Lung microvascular endothelial cell (primary cell): Measurements from ENCODE around the gene SNAPC2. TPM values are rescaled to one million over a fixed set of nuclear protein-coding genes. Genes with fewer than 3 reads are reported as not detected.

Source experiments
- DNase-seq, 2 donors: peaks; one replicate each; pipeline versions ENCODE4 v3.0.0 to v3.0.0-alpha.2; 2010; ENCODE audit warnings: low read depth in 2 of 2
- total RNA-seq: library from RNA; depleted of rRNA; stranded (reverse); fragments of >200 nt; gene quantifications from 2 replicates; pipeline ENCODE4 v1.2.1, GENCODE V29; 2014

SNAPC2 gene
- total RNA-seq, result 4.4 and 4.8 TPM in 2 replicates

- peak; percentile 94 for DNase-seq
These were observed at the start of gene SNAPC2 for GRCh38 chr19:7919610-7920518. Gene SNAPC2 (plus strand): TSS chr19:7920338. CDS start chr19:7920367, 29 bp downstream.

GRCh38 chr19:7870571-7871436 is 49.3 kb upstream of the SNAPC2 start:
- peak; percentile 47 to 50 for DNase-seq

- peak; percentile 73 for DNase-seq
These were observed 48.5 kb upstream of the SNAPC2 start for GRCh38 chr19:7871437-7872305.

GRCh38 chr19:7872306-7873204 is 47.6 kb upstream of the SNAPC2 start:
- DNase-seq, result no peak

GRCh38 chr19:7873304-7874075 is 46.6 kb upstream of the SNAPC2 start:
- DNase-seq, result no peak

DNA sequence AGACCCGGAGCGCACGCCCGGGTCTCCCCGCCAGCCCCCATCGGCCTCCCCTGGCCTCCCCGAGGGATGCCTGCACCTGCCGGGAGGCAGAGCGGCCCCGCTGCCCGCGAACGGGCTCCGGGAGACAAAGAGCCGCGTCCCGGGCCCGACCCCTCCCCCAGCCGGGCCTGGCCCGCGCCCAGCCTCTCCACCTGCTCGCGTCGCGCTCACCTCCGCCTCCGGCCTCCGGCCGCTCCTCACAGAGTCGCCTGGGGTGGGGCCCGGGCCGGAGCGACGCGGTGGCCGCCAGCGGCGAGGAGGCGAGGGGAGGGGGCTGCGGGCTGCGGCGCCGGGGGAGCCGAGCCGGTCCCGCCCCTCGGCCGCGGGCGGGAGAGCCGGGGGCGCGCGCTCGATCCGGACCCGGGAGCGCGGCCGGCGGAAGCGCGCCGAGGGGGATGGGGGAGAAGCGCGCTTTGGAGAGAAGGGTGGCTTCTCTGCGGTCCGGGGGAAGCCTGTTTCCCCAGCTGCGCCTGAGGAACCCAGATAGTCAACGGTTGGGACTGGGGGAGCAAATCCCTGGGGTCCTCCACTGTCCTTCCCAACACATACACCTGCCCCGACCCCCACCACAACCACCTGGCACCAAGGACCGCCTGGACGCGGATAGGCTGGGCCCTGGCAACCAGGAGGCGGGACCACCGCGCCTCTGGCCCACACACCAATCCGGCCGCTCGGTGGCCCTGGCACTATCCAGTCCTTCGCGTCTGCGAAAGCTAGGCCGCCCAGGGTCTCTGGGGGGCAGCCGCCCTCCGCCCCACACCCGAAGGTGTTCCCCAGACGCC is 45.9 kb upstream of the SNAPC2 start, which contains the start of gene PRR36:
Gene PRR36, minus strand, starts transcription at position 315 of the 821 bp plus-strand sequence. CDS start 701 bp downstream, outside the sequence.
- peak in 1 of 2 donors; percentile 62 for DNase-seq

DNA sequence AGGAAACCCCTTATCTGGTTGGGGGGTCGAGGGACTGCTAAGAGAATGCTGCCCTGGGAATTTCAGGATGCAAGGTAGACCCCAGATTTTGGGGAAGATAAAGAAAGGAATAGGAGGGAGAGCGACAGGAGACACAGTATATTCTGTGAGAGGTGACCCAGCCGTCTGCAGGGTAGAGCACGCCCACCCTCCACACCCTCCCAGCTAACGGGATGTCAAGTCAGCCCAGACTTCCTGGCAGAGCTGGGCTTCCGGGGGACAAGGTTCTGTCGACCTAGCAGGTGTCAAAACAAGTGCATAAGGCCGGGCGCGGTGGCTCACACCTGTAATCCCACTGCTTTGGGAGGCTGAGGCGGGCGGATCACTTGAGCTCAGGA is 45.3 kb upstream of the SNAPC2 start:
- DNase-seq, result no peak

DNA sequence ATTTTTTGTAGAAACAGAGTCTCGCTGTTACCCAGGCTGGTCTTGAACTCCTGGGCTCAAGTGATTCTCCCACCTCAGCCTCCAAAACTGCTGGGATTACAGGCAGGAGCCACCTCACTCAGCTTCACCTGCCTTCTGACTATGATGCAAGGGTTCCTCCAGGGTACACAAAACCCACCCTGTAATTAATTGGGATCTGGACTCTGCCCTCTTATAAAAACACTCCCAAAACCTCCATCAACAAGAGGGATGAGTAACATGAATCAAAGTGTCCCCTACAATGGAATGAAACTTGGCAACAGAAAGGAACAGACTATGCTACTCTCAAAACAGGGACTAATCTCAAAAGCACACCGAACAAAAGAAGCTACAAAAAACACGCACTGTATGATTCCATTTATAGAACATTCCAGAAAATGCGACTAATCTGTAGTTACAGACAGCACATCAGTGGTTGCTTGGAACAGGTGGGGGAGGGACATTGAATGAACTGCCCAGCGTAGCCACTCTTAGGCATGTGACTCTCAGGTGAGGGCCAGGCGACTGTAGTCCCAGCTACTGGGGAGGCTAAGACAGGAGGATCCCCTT is 42.8 kb upstream of the SNAPC2 start:
- no peak for DNase-seq

DNA sequence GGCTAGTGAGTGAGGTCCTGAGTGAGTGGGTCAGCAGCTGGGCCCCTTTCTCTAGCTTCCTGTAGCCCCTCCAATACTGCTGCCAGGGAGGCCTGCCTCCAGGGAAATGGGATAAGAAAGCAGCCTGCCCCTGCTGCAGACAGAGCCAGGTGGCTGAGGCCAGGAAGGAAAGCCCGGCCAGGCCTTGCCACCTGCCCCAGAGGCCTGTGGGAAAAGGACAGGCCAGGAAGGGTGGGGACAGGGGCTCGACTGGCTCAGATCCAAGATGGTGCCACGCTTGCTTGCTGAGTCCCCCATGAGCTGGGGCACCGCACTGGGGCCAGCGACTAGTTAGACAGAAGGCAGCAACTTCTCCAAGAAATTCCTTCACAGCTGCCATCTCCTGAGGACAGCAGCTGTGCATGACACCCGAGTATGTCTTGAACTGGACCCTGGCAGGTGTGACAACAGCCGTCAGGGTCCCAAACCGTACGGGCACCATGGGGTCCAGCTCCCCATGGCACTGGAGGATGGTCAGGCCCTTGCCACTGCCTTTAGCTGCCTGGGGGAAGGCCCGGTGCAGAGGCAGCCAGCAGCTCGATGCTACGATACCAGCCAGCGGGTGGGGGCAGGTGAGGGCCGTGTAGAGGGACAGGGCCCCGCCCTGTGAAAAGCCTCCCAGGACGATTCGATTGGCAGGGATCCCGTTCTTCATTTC is 40.9 kb upstream of the SNAPC2 start:
- DNase-seq, result no peak

DNA sequence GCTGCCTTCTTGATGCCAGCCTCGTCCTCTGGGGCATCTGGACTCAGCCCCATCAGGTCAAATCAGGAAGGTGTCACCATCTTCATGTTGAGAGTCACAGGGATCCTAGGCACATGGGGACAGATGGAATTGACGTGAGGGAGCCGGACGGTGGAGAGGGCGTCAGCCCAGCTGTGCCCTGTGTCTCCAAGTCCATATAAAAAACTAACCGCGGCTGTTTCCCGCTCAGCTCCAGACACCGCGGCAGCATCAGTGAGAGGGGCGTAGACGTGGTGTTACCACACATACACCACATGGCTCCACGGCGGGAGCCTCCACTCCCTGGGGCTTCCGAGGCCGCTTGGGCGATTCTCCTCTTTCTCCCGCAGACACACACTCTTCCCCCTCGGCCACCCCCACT is 40.3 kb upstream of the SNAPC2 start:
- no peak for DNase-seq

DNA sequence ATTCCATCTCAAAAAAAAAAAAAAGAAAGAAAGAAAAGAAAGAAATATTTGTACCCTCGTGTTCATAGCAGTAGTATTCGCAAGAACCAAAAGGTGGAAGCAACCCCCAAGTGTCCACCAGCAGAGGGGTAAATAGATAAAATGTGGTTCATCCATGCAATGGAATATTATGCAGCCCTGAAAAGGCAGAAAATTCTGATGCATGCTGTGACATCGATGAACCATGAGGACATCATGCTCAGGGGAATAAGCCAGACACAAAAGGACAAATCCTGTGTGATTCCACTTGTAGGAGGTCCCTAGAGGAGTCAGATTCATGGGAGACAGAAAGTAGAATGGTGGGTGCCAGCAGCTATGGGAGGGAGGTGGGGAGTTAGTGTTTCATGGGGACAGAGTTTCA is 38.2 kb upstream of the SNAPC2 start:
- DNase-seq, result no peak

DNA sequence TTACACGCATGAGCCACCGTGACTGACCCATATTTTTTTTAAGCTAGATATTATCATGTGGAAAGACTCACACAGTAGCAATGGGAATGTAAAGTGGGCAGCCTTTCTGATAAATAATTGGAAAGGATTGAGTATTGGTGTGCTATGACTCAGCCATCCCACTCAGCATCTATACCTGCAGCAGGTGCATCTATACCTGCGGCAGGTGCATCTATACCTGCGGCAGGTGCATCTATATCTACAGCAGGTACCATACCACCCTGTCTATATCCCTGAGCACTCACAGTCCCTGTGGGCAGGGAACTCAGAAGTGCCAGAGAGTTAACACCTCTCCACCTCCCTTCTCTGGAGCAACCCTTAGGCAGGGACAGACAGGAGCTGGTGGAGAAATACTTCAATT is 37.0 kb upstream of the SNAPC2 start:
- DNase-seq, result no peak

DNA sequence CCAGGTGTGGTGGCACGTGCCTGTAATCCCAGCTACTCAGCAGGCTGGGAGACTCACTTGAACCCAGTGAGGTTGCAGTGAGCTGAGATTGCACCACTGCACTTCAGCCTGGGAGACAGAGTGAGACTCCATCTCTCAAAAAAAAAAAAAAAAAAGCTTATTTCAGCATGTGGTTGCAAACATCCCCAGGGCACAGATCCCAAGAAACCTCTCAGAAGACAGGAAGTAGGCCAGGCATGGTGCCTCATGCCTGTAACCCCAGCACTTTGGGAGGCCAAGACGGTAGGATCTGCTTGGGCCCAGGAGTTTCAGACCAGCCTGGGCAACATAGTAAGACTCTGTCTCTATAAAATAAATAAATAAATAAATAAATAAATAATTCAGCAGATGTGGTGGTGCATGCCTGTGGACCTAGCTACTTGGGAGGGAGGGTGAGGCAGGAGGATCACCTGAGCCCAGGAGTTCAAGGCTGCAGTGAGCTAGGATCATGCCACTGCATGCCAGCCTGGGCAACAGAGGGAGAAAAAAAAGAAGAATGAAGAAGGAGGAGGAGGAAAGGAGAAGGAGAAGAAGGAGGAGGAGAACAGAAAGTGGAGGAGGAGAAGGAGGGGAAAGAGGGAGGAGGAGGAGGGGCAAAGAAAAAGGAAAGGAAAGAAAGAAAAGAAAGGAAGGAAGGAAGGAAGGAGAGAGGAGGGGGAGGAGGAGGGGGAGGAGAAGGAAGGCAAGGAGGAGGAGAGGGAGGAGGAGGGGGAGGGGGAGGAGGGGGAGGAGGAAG is 36.2 kb upstream of the SNAPC2 start:
- no peak for DNase-seq

DNA sequence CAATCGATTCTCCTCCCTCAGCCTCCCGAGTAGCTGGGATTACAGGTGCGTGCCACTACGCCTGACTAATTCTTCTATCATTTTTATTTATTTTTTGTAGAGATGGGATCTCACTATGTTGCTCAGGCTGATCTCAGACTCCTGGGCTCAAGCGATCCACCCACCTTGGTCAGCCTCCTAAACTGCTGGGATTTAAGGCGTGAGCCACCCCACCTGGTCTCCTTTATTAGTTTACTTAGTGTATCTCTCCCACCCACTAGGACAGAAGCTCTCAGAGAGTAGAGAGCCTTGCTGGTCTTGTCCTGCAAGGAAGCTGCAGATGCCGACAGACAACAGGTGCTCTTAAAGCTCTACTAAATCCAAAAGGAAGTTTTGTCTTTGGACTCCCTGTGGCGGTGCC is 34.3 kb upstream of the SNAPC2 start:
- no peak for DNase-seq

GRCh38 chr19:7887408-7888144 is 32.6 kb upstream of the SNAPC2 start:
- no peak for DNase-seq
